C1 segment of cervical spinal cord (tissue), 14 donors: ENCODE data around the gene DAZAP1.

Experiments used
- DNase-seq, 14 donors: peaks; one replicate each; lab custom pipeline; 2025; lab: John Stamatoyannopoulos, UW

The DAZAP1 gene

DNA sequence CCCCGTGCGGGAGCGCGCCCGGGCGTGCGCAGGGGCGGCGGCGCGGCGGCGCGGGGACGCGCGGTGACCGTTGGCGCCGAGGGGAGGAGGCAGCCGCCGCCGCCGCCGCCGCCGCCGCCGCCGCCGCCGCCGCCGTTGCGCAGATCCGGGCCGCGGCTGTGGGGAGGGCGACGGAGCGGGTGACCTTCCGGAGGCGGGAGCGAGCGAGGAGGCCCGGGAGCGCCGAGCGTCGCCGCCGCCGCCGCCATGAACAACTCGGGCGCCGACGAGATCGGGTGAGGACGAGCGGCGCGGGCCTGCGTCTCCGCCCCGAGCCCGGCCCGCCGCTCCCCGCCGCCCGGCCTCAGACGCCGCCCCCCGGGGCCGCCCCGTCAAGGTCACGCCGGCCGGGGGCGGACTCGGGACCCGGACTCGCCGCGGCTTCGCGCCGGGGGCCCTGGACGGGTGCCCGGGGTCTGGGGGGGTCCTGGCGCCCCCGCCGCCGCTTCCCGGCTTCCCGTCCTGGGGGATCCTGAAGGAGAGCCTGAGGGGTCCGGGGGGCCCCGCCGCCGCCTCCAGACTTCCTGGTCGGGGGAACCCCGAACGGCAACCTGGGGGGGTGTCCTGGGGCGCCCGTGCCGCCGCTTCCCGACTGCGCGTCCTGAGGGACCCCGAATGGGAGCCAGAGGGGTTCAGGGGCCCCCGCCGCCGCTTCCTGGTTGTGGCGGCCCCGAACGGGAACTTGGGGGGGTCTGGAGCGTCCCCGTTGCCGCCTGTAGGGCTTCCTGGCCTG is at the start of gene DAZAP1:
TSS of gene DAZAP1 (plus strand) at position 59 of the 772 bp plus-strand sequence. CDS start at position 247, 188 bp downstream.
- peak in 1 of 14 donors; percentile 44 for DNase-seq

GRCh38 chr19:1360126-1360817 is 47.1 kb upstream of the DAZAP1 start:
- peak in 1 of 14 donors; percentile 32 for DNase-seq

GRCh38 chr19:1360818-1361461 is 46.4 kb upstream of the DAZAP1 start:
- DNase-seq = peak in 12 of 14 donors; percentile 32 to 87 (median 66)

GRCh38 chr19:1361601-1362386 is 45.6 kb upstream of the DAZAP1 start:
- no peak for DNase-seq

- DNase-seq = no peak
Observed at GRCh38 chr19:1362387-1363257, 44.8 kb upstream of the DAZAP1 start.

DNA sequence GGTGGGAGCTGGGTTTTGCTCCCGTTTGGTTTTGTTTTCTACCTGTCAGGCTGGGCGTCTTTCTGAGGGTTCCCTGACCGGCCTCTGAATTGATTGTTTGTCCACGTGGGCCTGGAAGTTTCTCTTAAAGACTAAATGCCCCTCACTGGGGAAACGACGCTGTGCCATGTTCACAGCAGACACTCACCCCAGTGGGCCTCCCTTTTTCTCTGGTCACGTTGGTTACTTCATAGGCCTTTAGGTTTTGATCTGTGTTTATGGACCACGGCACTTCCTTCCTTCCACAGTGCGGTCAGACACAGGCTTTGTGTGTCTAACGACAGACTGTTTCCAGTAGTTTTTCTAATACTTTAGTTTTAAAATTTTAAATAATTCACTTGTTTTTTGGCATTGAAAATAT is 43.8 kb upstream of the DAZAP1 start:
- no peak for DNase-seq

- DNase-seq = no peak
Observed at GRCh38 chr19:1364070-1364704, 43.2 kb upstream of the DAZAP1 start.

DNA sequence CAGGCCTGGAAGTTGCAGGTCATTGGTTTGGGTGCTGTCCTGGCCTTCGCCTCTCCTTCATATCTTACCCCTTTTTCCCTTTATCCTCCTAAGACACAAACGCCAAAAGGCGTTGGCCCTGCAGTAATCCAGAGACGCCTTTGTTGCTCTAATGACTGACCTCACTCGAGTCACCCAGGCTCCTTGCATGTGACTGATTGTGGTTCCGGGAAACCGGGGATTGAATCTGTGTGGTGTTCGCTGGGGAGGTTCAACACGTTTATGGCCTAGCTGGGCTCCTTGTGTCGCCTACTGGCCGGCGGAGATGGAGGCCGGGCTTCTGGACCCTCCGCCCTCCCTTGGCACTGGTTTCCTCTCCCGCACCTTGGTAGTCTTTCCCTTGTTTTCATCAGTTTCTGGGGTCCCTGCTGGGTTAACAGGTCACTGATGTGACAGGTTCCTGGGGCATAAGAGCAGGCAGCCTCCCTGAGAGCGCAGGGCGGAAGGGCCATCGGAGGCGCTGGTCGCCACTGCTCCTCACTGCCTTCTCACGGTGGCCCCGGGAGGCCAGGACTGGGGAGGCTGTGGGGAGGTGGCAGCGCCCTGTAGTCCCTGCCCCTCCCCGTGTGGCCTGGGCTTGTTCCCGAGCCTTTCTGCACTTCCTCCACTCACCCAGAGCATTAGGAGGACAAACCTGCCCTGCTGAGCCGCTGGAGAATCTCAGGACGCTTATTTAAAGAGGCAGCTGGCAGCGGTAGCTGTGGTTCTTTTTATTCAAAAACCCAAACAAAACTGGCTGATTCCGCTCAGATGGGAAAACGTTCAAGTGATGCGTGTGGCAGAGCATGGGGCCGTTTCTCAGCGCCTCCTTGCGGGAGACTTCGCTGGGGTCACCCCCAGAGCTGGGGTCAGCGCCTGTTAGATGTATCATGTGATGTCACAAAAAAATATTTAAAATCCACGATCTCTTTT is 41.8 kb upstream of the DAZAP1 start:
- peak in 1 of 14 donors; percentile 34 for DNase-seq

DNA sequence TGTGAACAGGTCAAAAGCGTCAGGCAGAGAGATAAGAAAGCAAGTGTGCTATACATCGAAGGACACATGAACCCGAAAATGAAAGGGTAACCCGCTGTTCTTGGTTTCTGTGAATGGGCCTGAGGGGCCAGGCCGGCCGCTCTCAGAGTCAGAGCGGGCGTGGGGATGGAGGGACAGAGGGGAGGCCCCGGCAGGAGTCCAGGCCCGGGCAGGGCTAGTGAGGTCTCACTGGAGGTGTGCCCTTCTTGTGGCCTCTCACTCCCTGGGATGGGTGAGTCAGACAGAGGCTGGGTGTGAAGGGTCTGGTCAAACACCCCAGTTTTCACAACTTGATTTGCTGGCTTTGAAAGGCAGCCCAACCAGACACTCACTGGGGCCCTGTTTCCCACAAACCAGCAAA is 41.1 kb upstream of the DAZAP1 start:
- no peak for DNase-seq

DNA sequence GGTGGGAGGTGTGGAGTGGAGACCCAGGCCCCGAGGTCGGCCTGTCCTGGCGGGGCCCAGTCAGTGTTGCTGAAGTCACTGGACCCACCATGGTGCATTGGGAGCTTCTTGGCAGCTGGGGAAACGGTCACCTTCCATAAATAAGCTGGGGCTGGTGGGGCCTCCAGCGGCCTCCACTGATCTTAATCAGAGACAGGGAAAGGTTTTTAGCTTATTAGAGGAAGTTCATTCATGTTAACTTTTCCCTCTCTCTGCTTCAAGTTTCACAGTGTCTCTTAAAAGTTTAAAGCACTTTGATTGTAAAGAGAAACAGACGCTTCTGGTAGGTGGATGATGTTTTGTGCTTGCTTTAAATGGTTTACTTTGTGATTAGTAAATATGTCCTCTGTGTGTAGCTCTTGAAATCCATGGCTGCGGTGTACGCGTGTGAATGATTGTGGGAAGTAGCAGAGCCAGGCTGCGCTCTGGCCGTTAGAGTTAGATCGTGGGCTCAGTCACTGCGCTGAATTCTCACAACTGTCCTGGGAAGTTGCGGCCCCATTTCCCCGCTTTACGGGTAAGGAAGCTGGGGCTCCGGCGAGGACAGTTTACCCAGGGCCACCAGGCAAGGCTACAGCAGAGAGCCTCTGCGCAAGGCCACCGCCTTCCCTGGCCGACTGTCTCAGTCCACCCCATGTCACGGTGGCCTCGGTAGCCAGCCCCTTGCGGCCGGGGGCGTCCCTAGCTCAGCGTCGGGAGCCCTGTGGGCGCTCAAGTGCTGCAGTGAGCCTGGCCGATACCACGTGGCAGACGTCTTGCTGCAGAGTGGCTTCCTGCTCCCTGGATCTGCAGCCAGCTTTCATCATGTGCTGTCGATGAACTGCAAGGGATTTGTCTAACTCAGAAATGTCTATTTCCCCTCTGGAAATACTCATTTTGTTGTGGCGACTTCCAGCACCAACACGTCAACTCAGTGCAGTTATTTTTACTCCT is 40.2 kb upstream of the DAZAP1 start:
- peak in 1 of 14 donors; percentile 24 for DNase-seq

- no peak for DNase-seq
Observed at GRCh38 chr19:1369214-1369805, 38.1 kb upstream of the DAZAP1 start.

DNA sequence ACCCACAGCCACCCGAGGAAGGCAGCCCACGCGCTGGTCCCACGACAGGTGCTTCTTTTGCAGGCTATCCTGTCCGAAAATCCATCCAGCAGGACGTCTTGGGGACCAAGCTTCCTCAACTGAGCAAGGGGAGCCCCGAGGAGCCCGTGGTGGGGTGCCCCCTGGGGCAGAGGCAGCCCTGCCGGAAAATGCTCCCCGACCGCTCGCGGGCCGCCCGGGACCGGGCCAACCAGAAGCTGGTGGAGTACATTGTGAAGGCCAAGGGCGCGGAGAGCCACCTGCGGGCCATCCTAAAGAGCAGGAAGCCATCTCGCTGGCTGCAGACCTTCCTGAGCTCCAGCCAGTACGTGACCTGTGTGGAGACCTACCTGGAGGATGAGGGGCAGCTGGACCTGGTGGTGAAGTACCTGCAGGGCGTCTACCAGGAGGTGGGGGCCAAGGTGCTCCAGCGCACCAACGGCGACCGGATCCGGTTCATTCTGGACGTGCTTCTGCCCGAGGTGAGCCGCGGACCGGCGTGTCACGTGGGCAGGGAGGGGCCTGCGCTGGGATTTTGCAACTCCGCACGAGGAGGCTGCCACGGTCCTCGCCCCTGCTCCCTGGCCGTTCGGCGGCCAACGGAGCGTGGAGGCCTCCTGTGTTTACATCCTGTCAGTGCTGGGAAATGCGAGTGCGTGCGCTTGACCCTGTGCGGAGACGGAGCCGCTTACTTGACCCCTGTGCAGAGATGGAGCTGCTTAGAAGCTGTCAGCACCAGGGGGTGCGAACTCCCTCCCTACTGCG is 36.6 kb upstream of the DAZAP1 start:
- no peak for DNase-seq

GRCh38 chr19:1373042-1373533 is 34.3 kb upstream of the DAZAP1 start:
- DNase-seq = no peak

DNA sequence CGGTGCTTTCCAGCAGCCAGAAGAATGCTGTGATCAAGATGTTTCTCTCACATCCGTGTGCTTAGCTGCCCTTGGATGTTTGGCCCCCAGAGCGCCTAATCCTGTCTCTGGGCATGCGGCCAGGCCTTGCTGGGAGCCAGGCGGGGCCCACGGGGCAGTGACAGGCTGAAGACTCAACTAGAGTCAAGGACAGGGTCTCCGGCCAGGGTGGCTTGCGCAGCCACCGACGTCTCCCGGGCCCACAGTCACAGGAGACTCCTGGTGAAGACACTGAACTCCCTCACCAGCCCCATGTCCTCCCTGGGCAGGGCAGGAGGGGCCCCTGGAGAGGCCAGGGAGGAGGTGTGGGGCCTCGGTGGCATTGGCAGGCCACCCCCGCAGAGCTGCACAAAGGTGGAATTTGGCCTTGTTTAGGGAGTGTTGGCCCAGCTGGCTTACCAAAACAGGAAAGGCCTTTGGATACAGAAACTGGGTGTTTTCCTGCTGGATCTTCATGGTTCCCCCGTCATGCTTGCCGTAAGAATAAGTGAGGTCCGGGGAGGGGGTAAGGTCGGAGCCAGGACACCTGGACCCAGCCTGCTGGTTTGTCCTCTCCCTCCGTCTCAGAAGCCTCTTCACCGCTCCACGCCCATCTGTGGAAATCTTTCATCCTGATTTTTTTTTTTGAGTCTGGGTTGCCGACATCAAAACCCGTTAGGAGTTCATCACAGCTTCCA is 33.7 kb upstream of the DAZAP1 start:
- DNase-seq = peak in 8 of 14 donors; percentile 19 to 65 (median 36)

DNA sequence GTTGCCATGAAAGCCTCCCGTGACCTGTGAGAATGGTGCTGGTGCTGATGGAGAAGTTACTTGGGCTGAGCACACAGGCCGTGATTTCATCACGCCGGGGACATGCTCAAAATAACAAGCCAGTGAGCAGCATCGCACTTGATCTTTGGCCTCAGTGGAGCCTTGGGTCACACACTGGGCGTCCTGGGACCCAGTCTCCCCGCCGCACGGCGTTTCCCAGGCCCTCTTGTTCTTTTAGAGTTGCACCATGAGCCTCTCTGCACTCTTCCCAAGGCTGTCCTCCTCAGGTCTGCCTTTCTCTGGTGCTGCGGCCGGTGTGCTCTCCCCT is 33.2 kb upstream of the DAZAP1 start:
- no peak for DNase-seq

DNA sequence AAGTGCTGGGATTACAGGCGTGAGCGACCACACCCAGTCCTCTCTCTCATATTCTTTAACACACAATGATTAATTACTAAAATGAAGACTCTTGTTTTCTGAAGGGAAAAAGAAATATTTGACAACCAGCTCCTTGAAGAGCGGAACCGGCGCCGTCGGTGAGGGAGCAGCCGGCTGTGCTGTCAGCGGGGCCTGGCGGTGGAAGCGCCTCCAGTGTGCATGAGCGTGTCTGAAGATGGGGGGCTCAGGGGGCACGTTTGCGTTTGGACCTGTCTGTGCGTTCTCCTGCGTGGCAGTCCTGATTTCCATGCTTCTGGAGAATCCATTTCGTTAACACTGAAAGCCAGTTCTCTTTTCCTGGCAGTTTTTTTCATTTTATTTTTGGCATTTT is 31.0 kb upstream of the DAZAP1 start:
- no peak for DNase-seq
